H9 (cell line): Measurements from ENCODE around the gene OAS1. TPM values are rescaled to one million over a fixed set of nuclear protein-coding genes. Genes with fewer than 3 reads are reported as not detected.

Source experiments
- DNase-seq: peaks from one replicate; pipeline ENCODE4 v3.0.0-alpha.2; 2017
- H2AFZ ChIP-seq: one replicate; pipeline ENCODE4 v1.6.1; 2013; ENCODE audit warnings: mild to moderate bottlenecking, low read length, control low read depth, moderate library complexity
- H2AK5ac ChIP-seq: 2 replicates; pipeline ENCODE4 v1.6.1; 2013; ENCODE audit warnings: low read length, control low read depth, mixed read lengths; ENCODE audit not compliant: insufficient read length
- H2BK120ac ChIP-seq: one replicate; pipeline ENCODE4 v1.6.1; 2013; ENCODE audit warnings: low read depth, mild to moderate bottlenecking, low read length, control low read depth, inconsistent platforms; ENCODE audit not compliant: poor library complexity, severe bottlenecking
- H2BK12ac ChIP-seq: 2 replicates; pipeline ENCODE4 v1.6.1; 2013; ENCODE audit warnings: low read length, control low read depth, mixed read lengths, low read depth; ENCODE audit not compliant: insufficient read length
- H2BK15ac ChIP-seq: 2 replicates; pipeline ENCODE4 v1.6.1; 2013; ENCODE audit warnings: low read depth, low read length, control low read depth
- H2BK20ac ChIP-seq: one replicate; pipeline ENCODE4 v1.6.1; 2013; ENCODE audit warnings: low read depth, mild to moderate bottlenecking, low read length, control low read depth, inconsistent platforms; ENCODE audit not compliant: poor library complexity, severe bottlenecking
- H2BK5ac ChIP-seq: 2 replicates; pipeline ENCODE4 v1.6.1; 2013; ENCODE audit warnings: low read length, control low read depth, mixed read lengths; ENCODE audit not compliant: insufficient read length
- H3K14ac ChIP-seq: 2 replicates; pipeline ENCODE4 v1.6.1; 2013; ENCODE audit warnings: low read length, control low read depth; ENCODE audit not compliant: insufficient read depth
- H3K18ac ChIP-seq: 2 replicates; pipeline ENCODE4 v1.6.1; 2013; ENCODE audit warnings: low read depth, mild to moderate bottlenecking, mixed read lengths, low read length, control low read depth; ENCODE audit not compliant: insufficient read length
- H3K23ac ChIP-seq: 2 replicates; pipeline ENCODE4 v1.6.1; 2013; ENCODE audit warnings: low read length, control low read depth, mixed read lengths, low read depth; ENCODE audit not compliant: insufficient read length
- H3K23me2 ChIP-seq: 2 replicates; pipeline ENCODE4 v1.6.1; 2013; ENCODE audit warnings: low read depth, mild to moderate bottlenecking, mixed read lengths, low read length, control low read depth; ENCODE audit not compliant: insufficient read length, poor library complexity, severe bottlenecking
- H3K27ac ChIP-seq: 2 replicates; pipeline ENCODE4 v1.5.1; 2013; ENCODE audit warnings: low read length, control low read depth, mixed read lengths, low read depth; ENCODE audit not compliant: insufficient read length
- H3K27me3 ChIP-seq: 2 replicates; pipeline ENCODE4 v1.6.1; 2013; ENCODE audit warnings: low read length, control low read depth, inconsistent platforms; ENCODE audit not compliant: insufficient read depth
- H3K4ac ChIP-seq: 2 replicates; pipeline ENCODE4 v1.6.1; 2013; ENCODE audit warnings: low read depth, mild to moderate bottlenecking, control low read depth, inconsistent platforms, low read length, moderate library complexity
- H3K4me1 ChIP-seq: 2 replicates; pipeline ENCODE4 v1.6.1; 2013; ENCODE audit warnings: low read length, control low read depth, inconsistent platforms; ENCODE audit not compliant: insufficient read depth
- H3K4me2 ChIP-seq: 2 replicates; pipeline ENCODE4 v1.6.1; 2013; ENCODE audit warnings: low read length, control low read depth, mixed read lengths; ENCODE audit not compliant: insufficient read length, insufficient read depth
- H3K56ac ChIP-seq: 2 replicates; pipeline ENCODE4 v1.6.1; 2013; ENCODE audit warnings: low read depth, mild to moderate bottlenecking, mixed read lengths, low read length, control low read depth; ENCODE audit not compliant: insufficient read length
- H3K79me1 ChIP-seq: 2 replicates; pipeline ENCODE4 v1.6.1; 2013; ENCODE audit warnings: low read depth, mild to moderate bottlenecking, moderate library complexity, low read length, control low read depth, inconsistent platforms; ENCODE audit not compliant: insufficient read depth, poor library complexity, severe bottlenecking
- H3K79me2 ChIP-seq: 2 replicates; pipeline ENCODE4 v1.6.1; 2013; ENCODE audit warnings: low read length, control low read depth, inconsistent platforms; ENCODE audit not compliant: insufficient read depth
- H3K9ac ChIP-seq: 2 replicates; pipeline ENCODE4 v1.6.1; 2013; ENCODE audit warnings: low read length, control low read depth, mixed read lengths; ENCODE audit not compliant: insufficient read length; ENCODE audit errors: extremely low read depth
- H3K9me3 ChIP-seq: one replicate; pipeline ENCODE4 v1.6.1; 2013; ENCODE audit warnings: low read depth, low read length, inconsistent platforms; ENCODE audit not compliant: control insufficient read depth
- H3T11ph ChIP-seq: one replicate; pipeline ENCODE4 v1.6.1; 2013; ENCODE audit warnings: mild to moderate bottlenecking, low read length, control low read depth, inconsistent platforms
- H4K20me1 ChIP-seq: one replicate; pipeline ENCODE4 v1.6.1; 2013; ENCODE audit not compliant: control insufficient read depth, insufficient read length, insufficient read depth
- H4K5ac ChIP-seq: 2 replicates; pipeline ENCODE4 v1.6.1; 2013; ENCODE audit warnings: low read depth, mild to moderate bottlenecking, mixed read lengths, low read length, control low read depth; ENCODE audit not compliant: insufficient read length
- H4K8ac ChIP-seq: replicated peaks from 2 replicates; pipeline ENCODE4 v1.6.1; 2013; ENCODE audit warnings: low read length, control low read depth, mixed read lengths, low read depth; ENCODE audit not compliant: insufficient read length
- H4K91ac ChIP-seq: 2 replicates; pipeline ENCODE4 v1.6.1; 2013; ENCODE audit warnings: low read depth, mild to moderate bottlenecking, moderate library complexity, mixed read lengths, low read length, control low read depth; ENCODE audit not compliant: insufficient read length
- H3K27ac Mint-ChIP-seq, 3 experiments: 2 replicates in 2 of 3; 3 replicates in 1 of 3; pipeline ENCODE4 v1.8.0; 2020 to 2021; ENCODE audit warnings: mixed read lengths in 3 of 3, mild to moderate bottlenecking in 1 of 3, moderate library complexity in 1 of 3
- H3K27me3 Mint-ChIP-seq: 2 replicates; pipeline ENCODE4 v1.8.0; 2021; ENCODE audit warnings: low read depth, mild to moderate bottlenecking, moderate library complexity, mixed read lengths
- H3K36me3 Mint-ChIP-seq, 3 experiments: 2 replicates in 2 of 3; 3 replicates in 1 of 3; pipeline ENCODE4 v1.8.0; 2020 to 2021; ENCODE audit warnings: low read depth in 3 of 3, mixed read lengths in 3 of 3; ENCODE audit not compliant: insufficient read depth in 1 of 3
- H3K4me1 Mint-ChIP-seq, 2 experiments: 2 replicates each; pipeline ENCODE4 v1.8.0; 2020; ENCODE audit warnings: mixed read lengths in 2 of 2
- H3K4me3 Mint-ChIP-seq, 2 experiments: 2 replicates in 1 of 2; 3 replicates in 1 of 2; pipeline ENCODE4 v1.8.0; 2020 to 2021; ENCODE audit warnings: mild to moderate bottlenecking in 2 of 2, mixed read lengths in 2 of 2, moderate library complexity in 1 of 2
- H3K9me3 Mint-ChIP-seq, 2 experiments: 2 replicates in 1 of 2; 3 replicates in 1 of 2; pipeline ENCODE4 v1.8.0; 2020; ENCODE audit warnings: mild to moderate bottlenecking in 2 of 2, mixed read lengths in 2 of 2, moderate library complexity in 1 of 2
- WGBS: extraction: QIAGEN DNeasy Blood & Tissue Kit; methylation state at CpG from one replicate; pipeline ENCODE4 v1.1.7; 2013; ENCODE audit warnings: missing lambda C conversion rate, low lambda C conversion rate, mixed read lengths; ENCODE audit not compliant: insufficient read length; ENCODE audit errors: extremely low coverage; 5-methylcytosine and 5-hydroxymethylcytosine counted together
- total RNA-seq: library from RNA; stranded (reverse); gene quantifications from 2 replicates; pipeline ENCODE4 v1.2.1, GENCODE V29; 2021
- TF ChIP-seq, protein P1 (sequence below): fragments of 200-600 bp; sonication (generic); conservative IDR thresholded peaks from 3 replicates; pipeline ENCODE4 v1.8.0; 2021; ENCODE audit warnings: antibody characterized with exemption, mild to moderate bottlenecking

Gene OAS1
- total RNA-seq, 1 experiment from 2014 or later, result not detected

DNA sequence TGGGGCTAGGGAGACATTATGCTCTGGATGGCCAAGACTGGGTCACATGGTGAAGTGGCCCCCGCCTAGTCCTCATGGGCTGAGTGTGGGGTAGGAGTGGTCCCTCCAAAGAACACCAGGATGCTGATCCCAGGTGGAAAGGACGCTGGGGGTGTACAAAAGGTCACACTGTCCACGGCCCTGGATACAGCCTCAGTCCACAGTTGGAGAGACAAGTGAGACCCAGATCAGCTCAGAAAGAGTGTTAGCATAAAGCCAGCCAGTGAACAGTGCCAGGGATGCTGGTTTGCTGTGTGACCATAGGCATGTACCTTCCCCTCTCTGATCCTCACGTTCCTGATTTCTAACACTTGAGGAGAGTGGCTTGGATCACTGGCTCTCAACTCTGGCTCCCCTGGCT lies 58.2 kb downstream of the OAS1 start:
- Mint-ChIP-seq H3K36me3 (peaks cover 0 to 5% (median 2%) of the 10 kb centered on the region in 3 experiments; a peak in 5 of 7 replicates), H3K9me3 (peaks cover 4 to 14% of the 10 kb centered on the region in 2 experiments; a peak in 4 of 5 replicates), H3K4me3 (no peak overlapping the region), H3K4me1 (peaks cover 0 to 2% of the 10 kb centered on the region in 2 experiments; a peak in 1 of 4 replicates), H3K27ac (no peak overlapping the region), H3K27me3 (peaks cover 11% of the 10 kb centered on the region)
- Histone ChIP-seq H3K14ac (no peak overlapping the region), H3K9me3 (no peaks in the 10 kb centered on the region), H3K27ac (no peak overlapping the region), H3K23me2 (peaks cover 3% of the 10 kb centered on the region), H2AFZ (no peak overlapping the region), H3K4ac (no peak overlapping the region), H4K20me1 (no peaks in the 10 kb centered on the region), H2BK120ac (no peak overlapping the region), H4K8ac (no peak overlapping the region), H3K23ac (no peak overlapping the region), H2BK12ac (no peak overlapping the region), H2BK5ac (no peak overlapping the region), H3K4me1 (no peaks in the 10 kb centered on the region), H3K27me3 (no peaks in the 10 kb centered on the region), H3K9ac (no peak overlapping the region), H3K4me2 (no peak overlapping the region), H4K5ac (no peak overlapping the region), H3T11ph (no peak overlapping the region), H2AK5ac (no peak overlapping the region), H2BK15ac (no peak overlapping the region), H3K18ac (no peak overlapping the region), H2BK20ac (no peak overlapping the region), H3K79me1 (no peaks in the 10 kb centered on the region), H3K79me2 (no peaks in the 10 kb centered on the region), H3K56ac (no peak overlapping the region), H4K91ac (no peak overlapping the region)
- no peak for DNase-seq
- TF ChIP-seq, protein P1, sequence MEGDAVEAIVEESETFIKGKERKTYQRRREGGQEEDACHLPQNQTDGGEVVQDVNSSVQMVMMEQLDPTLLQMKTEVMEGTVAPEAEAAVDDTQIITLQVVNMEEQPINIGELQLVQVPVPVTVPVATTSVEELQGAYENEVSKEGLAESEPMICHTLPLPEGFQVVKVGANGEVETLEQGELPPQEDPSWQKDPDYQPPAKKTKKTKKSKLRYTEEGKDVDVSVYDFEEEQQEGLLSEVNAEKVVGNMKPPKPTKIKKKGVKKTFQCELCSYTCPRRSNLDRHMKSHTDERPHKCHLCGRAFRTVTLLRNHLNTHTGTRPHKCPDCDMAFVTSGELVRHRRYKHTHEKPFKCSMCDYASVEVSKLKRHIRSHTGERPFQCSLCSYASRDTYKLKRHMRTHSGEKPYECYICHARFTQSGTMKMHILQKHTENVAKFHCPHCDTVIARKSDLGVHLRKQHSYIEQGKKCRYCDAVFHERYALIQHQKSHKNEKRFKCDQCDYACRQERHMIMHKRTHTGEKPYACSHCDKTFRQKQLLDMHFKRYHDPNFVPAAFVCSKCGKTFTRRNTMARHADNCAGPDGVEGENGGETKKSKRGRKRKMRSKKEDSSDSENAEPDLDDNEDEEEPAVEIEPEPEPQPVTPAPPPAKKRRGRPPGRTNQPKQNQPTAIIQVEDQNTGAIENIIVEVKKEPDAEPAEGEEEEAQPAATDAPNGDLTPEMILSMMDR, result no peak
- WGBS, result no CpG with 5 or more reads among the region's 4 CpGs
